ELR (cell line): ENCODE data around the gene CYFIP2.

Source experiments
- DNase-seq: peaks from one replicate; pipeline ENCODE4 v3.0.0-alpha.2; 2015; ENCODE audit warnings: low read depth

Gene CYFIP2

GRCh38 chr5:157258450-157258849, 7.5 kb upstream of the CYFIP2 start:
- DNase-seq = no peak

DNA sequence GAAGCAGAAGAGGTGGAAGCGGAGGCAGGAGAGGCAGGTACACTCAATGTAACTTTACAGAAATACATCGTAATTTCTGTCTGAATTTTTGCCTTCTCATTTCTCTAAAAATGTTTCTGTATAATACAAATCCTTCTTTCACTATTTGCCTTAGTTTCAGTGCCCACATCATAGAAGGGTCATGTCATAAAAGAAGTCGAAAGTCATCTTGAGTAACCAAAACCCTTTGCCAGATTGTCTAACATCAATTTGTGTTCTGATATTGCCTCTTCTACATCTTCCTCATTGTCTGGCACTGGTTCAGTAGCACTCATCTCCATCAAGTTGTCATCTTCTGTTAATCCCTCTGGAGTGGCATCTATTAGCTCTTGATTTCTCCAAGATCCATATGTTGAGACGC, 6.2 kb upstream of the CYFIP2 start:
- no peak for DNase-seq

- no peak for DNase-seq
These were observed 2.3 kb upstream of the CYFIP2 start for GRCh38 chr5:157263496-157264090.

DNA sequence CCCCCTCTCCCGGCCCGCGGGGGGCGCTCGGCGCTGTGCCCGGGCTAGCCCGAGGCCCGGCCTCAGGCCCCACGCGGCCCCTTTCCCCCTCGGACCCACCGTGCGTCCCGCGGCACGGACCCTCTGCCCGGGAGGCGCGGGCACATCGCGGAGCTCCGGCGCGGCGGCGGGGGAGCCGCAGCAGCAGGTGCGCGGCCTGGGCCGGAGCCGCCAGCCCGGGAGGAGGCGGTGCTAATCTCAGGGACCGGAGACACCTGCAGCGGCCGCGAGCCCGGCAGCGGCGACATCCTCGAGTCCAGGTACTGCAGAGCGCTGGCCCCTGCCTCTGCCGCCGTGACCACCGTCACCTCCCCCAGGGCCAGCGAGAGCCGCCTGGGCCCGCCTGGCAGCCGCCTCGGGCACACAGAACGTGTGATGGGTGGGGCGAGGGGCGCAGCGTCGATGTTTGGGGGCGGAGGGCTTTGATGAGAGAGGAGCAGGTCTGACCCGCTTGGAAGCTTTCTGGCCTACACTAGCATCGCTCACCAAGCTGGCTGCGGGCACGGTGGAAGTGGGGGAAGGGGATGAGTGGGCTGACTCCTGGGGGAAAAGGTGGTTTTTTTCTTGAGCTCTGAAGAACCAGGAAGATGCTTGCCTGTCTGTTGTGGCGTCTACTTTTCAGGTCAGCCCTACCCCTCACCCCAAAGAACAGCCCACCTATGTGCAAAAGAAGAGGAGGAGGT, 524 bp downstream of the CYFIP2 start:
- DNase-seq = no peak

GRCh38 chr5:157267025-157267424, 1.1 kb downstream of the CYFIP2 start:
- DNase-seq = no peak

- no peak for DNase-seq
These were observed 2.0 kb downstream of the CYFIP2 start for GRCh38 chr5:157267761-157268480.

- DNase-seq = no peak
These were observed 3.3 kb downstream of the CYFIP2 start for GRCh38 chr5:157269165-157269671.

DNA sequence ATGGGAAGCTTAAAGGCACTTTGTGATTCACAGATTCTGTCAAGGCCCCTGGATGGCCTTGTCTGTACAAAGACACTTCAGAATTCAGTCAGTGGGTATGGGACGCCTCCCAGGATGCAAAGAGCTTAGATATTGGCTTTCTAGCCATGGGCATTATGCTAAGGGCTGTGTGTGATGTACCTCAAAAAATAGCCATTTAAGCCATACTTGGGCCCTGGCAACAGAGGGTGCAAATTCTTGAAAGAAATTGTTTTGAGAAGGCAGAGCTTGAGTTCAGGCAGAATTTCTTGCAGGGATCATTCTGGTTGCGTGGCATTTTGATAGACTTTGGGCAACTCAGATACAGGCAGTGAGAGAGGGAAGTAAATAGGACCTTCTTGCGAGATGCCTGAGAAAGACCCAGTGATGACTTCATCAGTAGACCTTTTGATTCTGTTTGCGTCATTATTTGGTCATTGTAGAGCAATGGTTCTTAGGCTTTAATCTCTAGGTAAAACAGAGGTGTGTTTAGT, 3.9 kb downstream of the CYFIP2 start:
- no peak for DNase-seq

- no peak for DNase-seq
These were observed 4.8 kb downstream of the CYFIP2 start for GRCh38 chr5:157270771-157271170.

DNA sequence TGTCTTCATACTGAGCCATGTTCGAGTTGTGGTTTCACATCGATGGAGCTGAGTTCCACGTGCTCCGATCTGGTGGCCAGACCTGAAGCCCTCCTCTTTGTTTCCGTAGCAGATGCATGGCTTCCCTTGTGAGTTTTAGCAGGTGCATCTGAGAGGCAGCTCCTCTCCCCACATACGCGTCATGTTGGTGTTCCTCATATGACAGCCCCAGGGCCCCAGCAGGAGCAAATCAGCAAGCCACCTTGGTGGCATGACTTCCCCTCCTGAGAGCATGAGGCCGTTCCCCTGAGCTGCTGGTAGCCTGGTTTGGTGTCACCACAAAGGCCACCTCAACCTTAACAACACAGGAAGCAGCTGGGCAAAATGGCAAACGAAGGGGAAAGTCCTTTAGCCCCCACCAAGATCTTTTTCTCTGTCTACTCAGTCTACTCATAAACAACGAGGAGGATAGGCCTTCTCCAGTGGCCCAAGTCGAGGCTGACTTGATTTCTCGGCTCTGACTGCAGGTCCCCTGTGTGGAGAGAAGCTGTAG, 5.9 kb downstream of the CYFIP2 start:
- no peak for DNase-seq

DNA sequence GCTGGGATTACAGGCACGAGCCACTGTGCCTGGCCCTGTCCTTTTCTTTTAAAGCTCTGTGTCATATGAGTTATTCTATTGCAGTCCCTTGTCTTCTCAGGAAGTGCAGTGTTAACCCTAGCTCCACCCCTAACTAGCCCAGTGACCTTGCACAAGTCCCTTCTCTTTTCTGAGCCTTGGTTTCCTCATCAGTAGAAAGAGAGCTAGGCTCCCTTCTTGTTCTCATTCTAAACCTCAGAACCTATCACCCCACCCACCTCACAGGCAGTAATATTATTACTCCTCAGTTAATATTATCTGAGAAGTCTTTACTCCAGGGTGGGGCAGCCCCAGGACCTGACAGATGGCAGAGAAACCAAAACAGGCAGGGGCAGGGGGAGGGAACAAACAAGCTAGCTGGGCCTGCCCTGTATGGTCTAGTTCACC, 7.2 kb downstream of the CYFIP2 start:
- DNase-seq = no peak

- DNase-seq = no peak
These were observed 9.5 kb downstream of the CYFIP2 start for GRCh38 chr5:157275403-157275802.

DNA sequence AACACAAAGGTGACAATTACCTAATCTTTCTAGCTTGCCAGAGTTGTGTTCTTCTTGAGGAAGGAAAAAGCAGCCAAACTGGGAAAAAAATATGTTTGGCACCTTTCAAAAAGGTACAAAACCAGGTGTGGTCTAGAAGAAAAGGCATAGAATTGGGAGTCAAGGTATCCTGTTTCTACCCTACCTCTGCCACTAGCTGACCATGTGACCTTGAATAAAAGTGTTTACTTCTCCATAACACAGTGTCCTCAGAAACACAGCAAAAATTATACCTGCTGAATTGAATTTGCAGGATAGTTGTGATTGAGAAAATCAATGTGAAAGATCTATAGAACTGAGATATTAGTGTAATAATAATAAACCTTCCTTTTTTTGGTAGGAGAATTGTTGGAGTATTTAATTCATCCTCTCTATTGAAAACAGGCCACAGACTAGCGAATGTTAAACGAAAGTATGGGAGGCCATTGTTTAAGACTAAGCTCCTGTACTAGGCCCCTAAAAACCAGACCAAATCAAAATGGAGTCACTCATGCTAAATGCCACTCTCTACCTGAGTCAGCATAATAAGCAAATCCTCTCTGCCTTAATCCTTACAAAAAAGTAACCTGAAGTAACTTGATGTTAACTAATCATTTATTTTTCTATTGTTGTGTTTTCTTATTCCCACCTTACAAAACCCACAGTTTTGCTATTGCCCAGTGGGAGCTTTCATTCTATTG, 12.6 kb downstream of the CYFIP2 start:
- no peak for DNase-seq

DNA sequence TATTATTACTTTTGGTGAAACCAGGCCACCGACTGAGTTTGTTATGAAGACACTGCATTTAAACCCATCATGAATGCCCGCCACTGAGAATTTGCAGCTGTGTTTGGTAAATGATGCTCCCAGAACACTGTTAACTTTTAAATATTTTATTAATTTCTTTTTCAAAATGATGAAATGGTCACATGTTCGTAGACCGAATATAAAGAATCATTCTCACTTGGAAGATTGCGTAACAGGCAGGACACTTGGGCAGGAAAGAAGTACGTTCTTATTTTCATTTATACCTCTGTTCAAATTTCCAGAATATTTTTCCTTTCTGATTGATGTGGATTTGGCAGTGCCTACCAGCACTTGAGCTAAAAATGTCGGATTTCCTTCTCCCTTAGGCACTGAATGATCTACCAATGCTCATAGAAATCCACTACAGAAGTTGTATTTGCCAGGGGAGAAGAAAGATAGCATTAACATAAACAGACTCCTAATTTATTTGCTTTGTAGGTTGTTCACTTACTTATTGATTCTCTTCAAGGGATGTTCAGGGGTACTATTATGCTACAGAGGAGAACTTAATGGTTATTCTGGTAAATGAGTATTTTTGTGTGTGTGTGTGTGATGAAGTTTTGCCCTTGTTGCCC, 13.8 kb downstream of the CYFIP2 start:
- DNase-seq = no peak

DNA sequence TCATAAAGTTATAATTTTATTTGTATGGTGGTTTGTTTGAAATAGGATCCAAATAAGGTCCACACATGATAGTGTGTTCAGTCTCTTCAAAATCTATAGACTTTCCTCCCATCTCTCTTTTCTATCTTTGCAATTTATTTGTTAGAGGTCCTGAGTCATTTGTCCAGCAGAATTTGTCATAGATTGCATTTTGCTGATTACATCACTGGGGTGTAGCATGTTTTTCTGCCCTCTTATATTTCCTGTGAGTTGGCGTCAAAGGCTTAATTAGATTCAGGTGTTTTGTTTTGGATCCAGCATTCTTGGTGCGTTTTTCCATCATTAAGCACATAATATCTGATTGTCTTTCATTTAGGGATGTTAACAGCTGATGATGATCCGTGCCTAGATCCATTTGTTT, 15.0 kb downstream of the CYFIP2 start:
- DNase-seq = peak; percentile 31

DNA sequence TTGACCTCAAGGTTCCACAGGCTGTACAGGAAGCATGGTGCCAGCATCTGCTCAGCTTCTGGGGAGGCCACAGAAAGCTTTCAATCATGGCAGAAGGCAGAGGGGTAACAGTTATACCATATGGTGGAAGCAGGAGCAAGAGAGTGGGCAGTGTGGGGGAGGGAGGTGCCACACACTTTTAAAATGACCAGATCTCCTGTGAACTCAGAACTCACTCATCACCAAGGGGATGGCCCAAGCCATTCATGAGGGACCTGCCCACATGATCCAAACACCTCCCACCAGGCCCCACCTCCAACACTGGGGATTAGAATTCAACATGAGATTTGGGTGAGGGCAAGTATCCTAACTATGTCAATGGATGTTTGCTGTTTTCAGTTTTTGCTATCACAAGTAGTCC, 16.2 kb downstream of the CYFIP2 start:
- no peak for DNase-seq

DNA sequence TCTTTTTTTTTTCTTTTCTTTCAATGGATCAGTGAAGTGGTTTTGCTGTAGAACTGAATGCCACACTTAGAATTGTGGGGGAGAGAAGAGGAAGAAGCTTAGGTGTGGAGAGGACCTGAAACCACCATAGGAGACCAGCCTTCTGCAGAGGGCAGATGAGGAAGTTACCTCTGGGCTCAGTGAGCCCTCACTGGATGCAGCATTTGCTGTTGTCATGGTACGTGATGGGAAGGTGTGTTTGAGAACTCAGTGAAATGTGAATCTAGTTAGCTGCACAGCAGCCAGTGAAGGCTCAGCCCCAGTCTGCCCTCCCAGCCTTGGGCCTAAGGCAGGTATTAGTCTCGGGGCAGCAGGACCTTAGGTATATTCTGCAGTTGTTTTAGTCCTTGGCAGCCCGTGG, 17.5 kb downstream of the CYFIP2 start:
- no peak for DNase-seq

GRCh38 chr5:157284458-157285212, 18.7 kb downstream of the CYFIP2 start:
- no peak for DNase-seq

- DNase-seq = no peak
These were observed 19.6 kb downstream of the CYFIP2 start for GRCh38 chr5:157285310-157286035.

DNA sequence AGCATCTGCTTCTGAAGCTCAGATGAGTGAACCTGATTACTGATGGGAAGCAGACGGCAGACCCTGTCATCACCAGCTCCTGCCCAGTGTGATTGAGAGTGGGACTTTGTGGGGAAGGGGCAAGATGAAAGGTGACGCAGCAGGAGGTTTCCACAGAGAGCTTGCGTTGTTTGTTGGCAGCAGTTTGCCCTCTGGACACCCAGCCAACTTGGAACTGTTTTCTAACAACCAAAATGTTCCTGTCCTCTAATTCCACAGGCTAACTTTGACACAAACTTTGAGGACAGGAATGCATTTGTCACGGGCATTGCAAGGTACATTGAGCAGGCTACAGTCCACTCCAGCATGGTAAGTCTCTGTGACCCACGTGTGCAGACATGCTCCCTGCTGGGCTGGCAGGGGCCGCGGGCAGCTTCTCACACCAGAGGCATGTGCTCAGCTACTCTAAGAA, 20.9 kb downstream of the CYFIP2 start:
- DNase-seq = no peak
